Activated CD8-positive, alpha-beta memory T cell treated with anti-CD3 and anti-CD28 coated beads, Interleukin-2, amount 50 U/mL, for 4 hours (primary cell): ENCODE results near the gene TMC2.
"Not testable (repeated sequence)": the region's sequence is repeated elsewhere in the genome, so short reads cannot be mapped to it uniquely, and the experiment has no call there.

ENCODE experiments used
- DNase-seq: peaks from one replicate; pipeline ENCODE4 v3.0.0-alpha.2; 2020

The TMC2 gene

DNA sequence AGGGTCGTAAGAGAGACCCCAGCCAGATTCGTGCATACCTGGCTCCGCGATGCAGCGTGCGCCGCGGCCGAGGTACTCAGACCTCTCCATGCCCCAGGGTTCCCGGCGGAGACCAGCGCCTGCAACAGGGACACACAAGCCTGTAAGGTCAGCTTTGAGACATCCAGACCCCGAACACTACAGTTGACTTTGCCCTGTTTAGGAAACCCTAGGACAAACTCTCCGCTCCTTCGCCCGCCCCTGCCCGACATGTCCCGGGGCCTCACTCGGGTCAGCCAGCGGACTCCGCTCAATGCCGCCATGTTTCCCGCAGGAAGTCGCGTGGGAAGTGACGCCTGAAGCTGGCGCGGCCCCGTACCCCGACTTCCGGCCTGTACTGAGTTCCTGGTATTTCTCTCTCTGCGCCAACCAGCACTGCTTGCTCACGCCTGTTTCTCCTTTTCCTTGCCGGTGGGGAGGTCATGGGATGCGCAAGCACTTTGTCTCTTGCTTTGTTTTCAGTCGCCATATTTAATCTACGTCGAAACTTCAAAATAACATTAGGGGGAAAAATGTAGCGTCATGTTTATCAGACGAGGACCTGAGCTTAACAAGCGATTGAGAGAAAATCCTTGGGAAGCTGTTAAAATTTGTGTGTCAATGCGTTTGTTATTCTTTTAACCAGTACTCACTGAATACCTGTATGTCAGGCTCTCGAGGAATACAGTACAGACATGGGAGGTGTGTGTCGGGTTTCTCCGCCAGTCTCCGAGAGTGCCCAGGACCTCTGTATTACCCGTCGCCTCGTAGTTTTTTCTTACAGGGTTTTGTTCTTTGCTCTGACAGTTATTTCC is 127.7 kb downstream of the TMC2 start, which contains the start of gene IDH3B:
IDH3B (minus strand) TSS at position 330 of the 833 bp plus-strand sequence; CDS start at position 302, 28 bp downstream.
- peak; percentile 90 for DNase-seq

DNA sequence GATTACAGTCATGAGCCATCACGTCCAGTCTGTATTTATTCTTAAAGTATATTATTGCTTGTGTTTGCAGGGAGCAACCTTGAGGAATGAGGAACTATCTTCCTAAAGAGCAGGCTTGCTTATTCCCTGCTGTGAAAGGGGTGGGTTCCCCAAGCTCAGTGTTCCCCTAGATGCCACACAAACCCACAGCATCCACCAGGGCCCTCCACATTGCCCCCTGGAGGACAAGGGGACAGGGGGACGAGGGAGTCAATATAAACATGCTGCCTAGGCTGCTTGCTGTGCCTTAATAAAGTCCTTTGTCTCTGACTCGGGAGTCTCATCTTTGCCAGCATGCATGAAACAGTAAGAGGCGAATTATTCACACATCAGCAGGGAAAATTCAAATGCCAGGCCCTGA is 135.6 kb downstream of the TMC2 start:
- no peak for DNase-seq

DNA sequence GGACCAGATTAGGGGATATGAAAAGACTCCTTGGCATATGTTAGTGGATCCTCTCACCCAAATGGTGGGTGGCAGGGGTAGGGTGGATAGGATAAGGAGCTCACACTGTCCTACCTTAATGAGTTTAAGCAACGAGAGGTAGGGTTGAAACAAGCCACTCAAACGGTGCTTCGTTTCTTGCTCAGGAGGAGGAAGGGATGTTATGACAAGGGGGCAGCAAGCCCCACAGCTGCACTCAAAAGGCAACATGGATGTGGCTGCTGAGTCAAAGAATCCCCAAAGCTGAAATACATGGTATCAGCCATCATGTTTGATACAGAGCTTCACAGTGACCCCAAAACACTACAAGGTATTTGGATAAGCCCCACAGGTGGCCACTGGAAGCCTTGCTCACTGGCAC is 136.1 kb downstream of the TMC2 start:
- DNase-seq: no peak

DNA sequence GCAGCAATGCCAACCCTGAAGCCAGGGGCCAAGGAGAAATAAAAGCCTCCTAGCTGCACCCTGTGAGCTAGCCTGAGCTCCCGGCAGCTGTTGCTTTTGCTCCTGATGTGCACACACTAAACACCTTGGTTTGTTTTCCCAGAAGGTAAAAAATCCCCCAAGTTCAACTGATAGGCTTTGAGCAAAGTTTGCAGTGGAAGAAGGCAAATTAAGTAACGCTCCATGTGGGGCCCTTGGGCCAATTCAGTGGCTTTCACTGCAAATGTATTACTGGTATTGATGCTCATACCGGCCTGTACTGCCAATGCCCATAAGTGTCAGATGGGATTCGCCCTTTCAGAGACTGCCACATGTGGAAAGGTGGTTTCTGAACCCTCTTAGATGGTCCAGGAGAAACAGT is 137.1 kb downstream of the TMC2 start:
- DNase-seq: no peak

DNA sequence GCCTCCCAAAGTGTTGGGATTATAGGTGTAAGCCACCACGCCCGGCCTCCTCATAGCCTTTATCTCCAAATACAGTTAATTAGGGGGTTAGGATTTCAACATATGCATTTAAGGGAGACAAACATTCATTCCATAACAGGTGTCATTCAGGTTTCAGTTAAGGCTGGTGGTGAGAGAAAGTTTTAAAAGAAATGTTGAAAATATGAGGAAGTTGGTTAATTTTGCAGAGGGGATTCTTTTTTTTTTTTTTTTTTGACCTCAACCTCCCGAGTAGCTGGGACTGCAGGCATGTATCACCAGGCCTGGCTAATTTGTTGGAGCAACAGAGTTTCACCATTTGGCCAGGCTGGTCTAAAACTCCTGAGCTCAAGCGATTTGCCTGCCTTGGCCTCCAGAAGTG is 143.7 kb downstream of the TMC2 start:
- DNase-seq: no peak

DNA sequence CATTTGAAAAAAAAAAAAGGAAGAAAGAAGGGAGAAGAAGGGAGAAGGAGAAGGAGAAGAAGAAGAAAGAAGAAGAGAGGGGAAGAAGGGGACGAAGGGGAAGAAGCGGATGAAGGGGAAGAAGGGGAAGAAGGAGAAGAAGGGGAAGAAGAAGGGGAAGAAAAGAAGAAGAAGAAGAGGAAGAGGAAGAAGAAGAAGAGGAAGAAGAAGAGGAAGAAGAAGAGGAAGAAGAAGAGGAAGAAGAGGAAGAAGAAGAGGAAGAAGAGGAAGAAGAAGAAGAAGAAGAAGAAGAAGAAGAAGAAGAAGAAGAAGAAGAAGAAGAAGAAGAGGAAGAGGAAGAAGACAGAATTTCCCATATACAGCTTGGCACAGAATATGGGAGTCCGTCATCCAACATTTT is 145.7 kb downstream of the TMC2 start:
- not testable (repeated sequence) for DNase-seq

DNA sequence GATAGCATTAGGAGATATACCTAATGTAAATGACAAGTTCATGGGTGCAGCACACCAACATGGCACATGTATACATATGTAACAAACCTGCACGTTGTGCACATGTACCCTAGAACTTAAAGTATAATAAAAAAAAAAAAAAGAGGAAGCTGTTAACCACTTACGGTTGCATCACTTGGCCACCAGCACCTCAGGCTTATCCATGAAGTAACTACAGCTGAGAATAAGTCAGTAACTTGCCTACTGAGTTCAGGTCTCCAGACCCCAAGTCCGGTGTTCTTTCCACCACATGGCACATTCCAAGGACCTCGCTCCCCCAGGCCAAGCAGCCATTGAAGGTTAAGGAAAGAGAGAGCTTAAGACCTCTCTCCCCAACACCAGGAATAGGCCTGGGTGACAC is 148.4 kb downstream of the TMC2 start:
- DNase-seq: not testable (repeated sequence)

DNA sequence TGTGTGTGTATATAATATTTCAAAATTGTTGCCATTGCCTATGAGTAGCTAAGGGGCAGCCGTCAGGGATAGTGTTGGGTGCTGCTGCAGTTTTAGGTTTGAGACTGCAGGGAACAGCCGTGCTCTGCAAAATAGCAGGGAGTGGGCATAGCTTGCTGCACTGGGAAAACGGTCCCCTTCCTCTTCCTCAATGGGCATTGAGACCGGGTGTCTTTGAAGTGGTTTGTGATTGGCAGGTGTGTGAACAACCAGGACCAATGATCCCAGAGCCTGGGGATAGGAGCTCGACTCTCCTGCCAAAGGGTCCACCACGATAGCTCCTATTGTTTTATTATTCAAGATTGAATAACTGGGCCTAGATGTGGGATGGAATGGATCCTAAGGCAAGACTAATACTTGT is 151.1 kb downstream of the TMC2 start:
- no peak for DNase-seq

DNA sequence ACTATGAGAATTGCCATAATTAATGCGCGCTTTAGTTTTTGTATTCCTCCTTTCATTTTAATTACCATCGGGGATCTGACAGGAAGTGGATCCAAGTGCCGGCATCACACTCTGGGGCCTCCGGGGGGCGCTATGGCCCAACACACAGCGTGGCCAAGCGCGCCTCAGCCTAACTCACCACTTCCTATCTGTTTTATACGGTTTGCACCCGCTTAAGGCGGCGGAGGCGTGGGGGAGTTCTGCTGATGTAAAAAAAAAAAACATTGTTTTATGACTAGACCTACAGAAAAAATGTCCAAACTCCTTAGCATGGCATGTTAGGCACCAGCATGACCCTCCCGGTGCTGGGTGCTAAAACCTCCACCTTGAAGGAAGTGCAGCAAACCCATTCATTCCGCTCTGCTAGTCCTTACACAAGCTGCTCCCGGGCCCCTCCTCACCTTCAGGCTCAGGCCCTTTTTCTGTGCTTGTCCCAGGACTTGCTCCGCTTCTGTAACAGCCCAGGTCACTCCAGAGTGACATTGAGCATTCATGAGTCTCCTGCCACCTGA is 151.7 kb downstream of the TMC2 start:
- peak; percentile 79 for DNase-seq

DNA sequence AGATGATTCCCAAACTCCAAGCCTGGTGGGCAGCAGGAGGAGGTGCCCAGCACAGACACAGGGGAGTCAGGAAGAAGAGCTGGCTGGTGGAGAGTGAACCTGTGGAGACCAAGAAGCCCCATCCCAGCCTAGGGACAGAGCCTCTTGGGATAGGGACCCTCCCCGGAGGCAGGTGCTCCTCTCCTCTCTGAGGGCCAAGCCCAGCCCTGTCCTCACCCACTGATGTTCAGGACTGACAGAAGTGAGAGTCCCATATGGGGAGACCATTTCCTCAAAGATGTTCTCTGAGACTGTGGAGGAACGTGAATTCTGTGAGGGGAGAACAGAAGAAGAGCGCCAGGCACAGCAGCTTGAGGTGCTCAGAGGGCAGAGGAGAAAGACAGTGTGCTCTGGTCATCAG is 153.8 kb downstream of the TMC2 start:
- DNase-seq: no peak

DNA sequence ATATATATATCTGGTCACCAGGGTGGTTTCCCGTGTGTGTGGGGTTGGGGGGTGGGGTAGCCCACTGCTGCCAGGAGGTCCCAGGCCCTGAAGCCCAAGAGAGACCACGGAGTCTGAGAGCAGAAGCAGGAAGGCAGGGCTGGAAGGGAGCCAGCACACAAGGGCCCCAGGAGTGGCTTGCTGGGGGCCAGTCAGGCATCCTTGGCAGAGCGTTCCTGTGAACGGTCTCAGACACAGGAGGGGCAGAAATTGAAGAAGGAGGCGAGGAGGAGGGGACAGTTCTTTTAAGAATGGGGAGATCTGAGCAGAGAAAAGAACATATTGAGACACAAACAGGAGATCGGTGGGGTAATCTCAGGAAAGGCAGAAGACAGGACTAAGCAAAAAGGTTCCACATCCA is 154.3 kb downstream of the TMC2 start:
- DNase-seq: no peak

DNA sequence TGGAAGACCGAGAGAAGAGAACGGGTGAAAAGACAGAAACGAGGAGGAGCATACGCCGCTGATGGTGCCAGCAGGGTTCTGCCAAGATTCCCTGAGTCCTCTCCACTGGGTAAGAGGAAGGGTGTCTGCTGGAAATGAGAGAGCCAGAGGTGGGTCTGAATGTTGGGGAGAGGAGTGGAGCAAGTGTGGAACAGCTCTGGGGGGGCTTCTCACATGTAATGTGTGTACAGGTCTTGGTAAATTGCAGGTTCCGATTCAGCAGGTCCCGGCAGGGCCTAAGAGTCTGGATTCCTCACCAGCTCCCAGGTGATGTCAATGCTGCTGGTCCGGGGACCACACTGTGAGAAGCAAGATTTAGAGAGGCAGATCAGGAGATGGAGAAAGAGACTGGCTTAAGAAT is 154.8 kb downstream of the TMC2 start:
- no peak for DNase-seq
